ENCODE data around the gene ZDHHC22. TPM values are rescaled to one million over a fixed set of nuclear protein-coding genes. Genes with fewer than 3 reads are reported as not detected.

The ZDHHC22 gene
- total RNA-seq, 2 donors from 2014 or later, result 0.38 to 1.7 TPM

DNA sequence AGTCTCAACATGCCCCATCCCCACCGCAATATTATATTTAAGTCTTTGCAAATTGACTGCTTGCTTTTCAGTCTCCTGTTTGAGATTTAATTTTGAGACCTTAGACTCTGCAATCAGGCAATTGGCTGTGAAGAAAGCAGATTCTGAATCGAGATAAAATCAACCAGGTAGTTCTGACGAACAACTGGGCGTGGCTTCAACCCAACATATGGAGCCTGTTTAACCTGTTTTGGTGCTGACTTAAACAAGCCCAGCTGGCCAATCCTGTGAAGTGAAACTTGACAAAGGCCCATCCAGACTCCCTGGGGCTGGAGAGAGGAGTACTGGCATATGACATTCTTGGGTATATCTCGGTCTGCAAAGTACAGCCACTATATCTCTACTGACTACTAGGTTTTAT lies 53.4 kb downstream of the ZDHHC22 start:
- Histone ChIP-seq H3K4me1 (ENCODE audit: control insufficient read depth, insufficient read depth, low read length) (peaks cover 17% of the 10 kb centered on the region), H3K9ac (ENCODE audit: extremely low read depth, low read length, poor library complexity, severe bottlenecking) (no peak overlapping the region), H3K4me3 (ENCODE audit: low read length) (no peak overlapping the region), H3K27ac (ENCODE audit: low read depth, low read length) (no peak overlapping the region), H3K9me3 (ENCODE audit: control insufficient read depth, low read length) (peaks cover 21% of the 10 kb centered on the region), H3K36me3 (ENCODE audit: control insufficient read depth, insufficient read depth, low read length) (no peaks in the 10 kb centered on the region), H3K27me3 (ENCODE audit: control insufficient read depth, insufficient read depth, low read length, poor library complexity, severe bottlenecking) (no peaks in the 10 kb centered on the region)
- Mint-ChIP-seq H3K27ac (peak overlapping the region; percentile 93), H3K9me3 (peaks cover 28% of the 10 kb centered on the region), H3K4me3 (peak overlapping the region; percentile 24), H3K27me3 (ENCODE audit: insufficient read depth) (no peaks in the 10 kb centered on the region), H3K4me1 (peaks cover 39% of the 10 kb centered on the region), H3K36me3 (ENCODE audit: low read depth) (peaks cover 3% of the 10 kb centered on the region)
- 43 to 66% methylated on average over 4 to 5 of the region's 5 CpGs for WGBS, 2 experiments (ENCODE audit: insufficient coverage in 1 of 2, insufficient read length in 1 of 2)
- TF ChIP-seq, protein P1, sequence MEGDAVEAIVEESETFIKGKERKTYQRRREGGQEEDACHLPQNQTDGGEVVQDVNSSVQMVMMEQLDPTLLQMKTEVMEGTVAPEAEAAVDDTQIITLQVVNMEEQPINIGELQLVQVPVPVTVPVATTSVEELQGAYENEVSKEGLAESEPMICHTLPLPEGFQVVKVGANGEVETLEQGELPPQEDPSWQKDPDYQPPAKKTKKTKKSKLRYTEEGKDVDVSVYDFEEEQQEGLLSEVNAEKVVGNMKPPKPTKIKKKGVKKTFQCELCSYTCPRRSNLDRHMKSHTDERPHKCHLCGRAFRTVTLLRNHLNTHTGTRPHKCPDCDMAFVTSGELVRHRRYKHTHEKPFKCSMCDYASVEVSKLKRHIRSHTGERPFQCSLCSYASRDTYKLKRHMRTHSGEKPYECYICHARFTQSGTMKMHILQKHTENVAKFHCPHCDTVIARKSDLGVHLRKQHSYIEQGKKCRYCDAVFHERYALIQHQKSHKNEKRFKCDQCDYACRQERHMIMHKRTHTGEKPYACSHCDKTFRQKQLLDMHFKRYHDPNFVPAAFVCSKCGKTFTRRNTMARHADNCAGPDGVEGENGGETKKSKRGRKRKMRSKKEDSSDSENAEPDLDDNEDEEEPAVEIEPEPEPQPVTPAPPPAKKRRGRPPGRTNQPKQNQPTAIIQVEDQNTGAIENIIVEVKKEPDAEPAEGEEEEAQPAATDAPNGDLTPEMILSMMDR (conservative IDR thresholded peaks at IDR 0.05), result no peak
- peak; percentile 96 for DNase-seq

DNA sequence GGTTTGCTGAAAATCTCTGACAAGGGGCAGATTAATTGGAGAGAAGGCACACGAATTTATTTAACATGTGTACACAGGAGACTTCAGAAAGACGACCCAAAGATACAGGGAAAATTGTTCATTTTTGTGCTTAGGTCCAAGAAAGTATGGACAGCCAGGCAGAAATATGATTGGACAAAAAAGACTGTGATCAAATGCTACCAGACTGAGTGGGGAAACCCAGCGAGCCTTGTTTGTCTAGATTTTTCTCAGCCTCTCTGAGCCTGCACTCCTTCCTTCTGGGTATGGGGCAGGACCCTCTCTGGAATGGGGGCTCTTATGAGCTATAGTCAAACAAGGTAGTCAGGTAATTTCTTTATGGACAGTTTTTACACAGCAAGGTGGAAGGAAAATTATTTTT lies 54.0 kb downstream of the ZDHHC22 start:
- H3K27me3 Mint-ChIP-seq (ENCODE audit: insufficient read depth), result no peaks in the 10 kb centered on the region
- WGBS, 2 experiments (ENCODE audit: insufficient coverage in 1 of 2, insufficient read length in 1 of 2), result 86 to 87% methylated on average over 3 of the region's 3 CpGs
- no peak for DNase-seq

DNA sequence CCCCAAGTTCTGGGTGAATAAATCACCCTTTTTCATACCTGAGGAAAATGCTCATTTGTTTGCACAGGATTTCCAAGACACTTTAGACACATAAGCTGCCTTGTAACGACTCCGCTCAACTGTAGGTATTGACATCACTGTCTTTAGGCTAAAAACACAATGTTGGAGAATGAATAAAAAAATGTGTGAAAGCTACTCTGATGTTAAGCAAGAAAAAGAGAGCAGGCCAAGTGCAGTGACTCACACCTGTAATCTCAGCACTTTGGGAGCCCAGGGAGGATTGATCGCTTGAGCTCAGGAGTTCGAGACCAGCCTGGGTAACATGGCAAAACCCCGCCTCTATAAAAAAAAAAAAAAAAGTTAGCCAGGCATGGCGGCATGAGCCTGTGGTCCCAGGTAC lies 54.6 kb downstream of the ZDHHC22 start:
- Histone ChIP-seq H3K4me3 (ENCODE audit: low read length) (no peak overlapping the region), H3K4me1 (ENCODE audit: control insufficient read depth, insufficient read depth, low read length) (peaks cover 22% of the 10 kb centered on the region), H3K9me3 (ENCODE audit: control insufficient read depth, low read length) (peaks cover 15% of the 10 kb centered on the region), H3K27ac (ENCODE audit: low read depth, low read length) (no peak overlapping the region), H3K36me3 (ENCODE audit: control insufficient read depth, insufficient read depth, low read length) (no peaks in the 10 kb centered on the region), H3K9ac (ENCODE audit: extremely low read depth, low read length, poor library complexity, severe bottlenecking) (no peak overlapping the region), H3K27me3 (ENCODE audit: control insufficient read depth, insufficient read depth, low read length, poor library complexity, severe bottlenecking) (no peaks in the 10 kb centered on the region)
- 95 to 99% methylated on average over 2 to 6 of the region's 6 CpGs for WGBS, 2 experiments (ENCODE audit: insufficient coverage in 1 of 2, insufficient read length in 1 of 2)
- Mint-ChIP-seq H3K36me3 (ENCODE audit: low read depth) (peaks cover 3% of the 10 kb centered on the region), H3K27ac (peak overlapping the region; percentile 85), H3K4me3 (no peak overlapping the region), H3K27me3 (ENCODE audit: insufficient read depth) (no peaks in the 10 kb centered on the region), H3K9me3 (peaks cover 17% of the 10 kb centered on the region), H3K4me1 (peaks cover 52% of the 10 kb centered on the region)
- DNase-seq, result no peak
- TF ChIP-seq, protein P1 (conservative IDR thresholded peaks at IDR 0.05), result no peak

More for the DNA sequence above, 54.0 kb downstream of the ZDHHC22 start:
- Histone ChIP-seq H3K36me3 (ENCODE audit: control insufficient read depth, insufficient read depth, low read length) (no peaks in the 10 kb centered on the region), H3K4me3 (ENCODE audit: low read length) (no peak overlapping the region), H3K27ac (ENCODE audit: low read depth, low read length) (no peak overlapping the region), H3K9ac (ENCODE audit: extremely low read depth, low read length, poor library complexity, severe bottlenecking) (no peak overlapping the region), H3K4me1 (ENCODE audit: control insufficient read depth, insufficient read depth, low read length) (peaks cover 19% of the 10 kb centered on the region), H3K27me3 (ENCODE audit: control insufficient read depth, insufficient read depth, low read length, poor library complexity, severe bottlenecking) (no peaks in the 10 kb centered on the region), H3K9me3 (ENCODE audit: control insufficient read depth, low read length) (peaks cover 21% of the 10 kb centered on the region)
- Mint-ChIP-seq H3K4me1 (peaks cover 45% of the 10 kb centered on the region), H3K27ac (peak overlapping the region; percentile 93), H3K9me3 (peaks cover 24% of the 10 kb centered on the region), H3K4me3 (no peak overlapping the region), H3K36me3 (ENCODE audit: low read depth) (peaks cover 3% of the 10 kb centered on the region)
- TF ChIP-seq, protein P1 (conservative IDR thresholded peaks at IDR 0.05), result no peak

All from endodermal cell (in vitro differentiated cells).